Inflammatory macrophage treated with lipopolysaccharide for 1 hour (primary cell): ENCODE results near the gene ODF4.
"Not testable (repeated sequence)": the region's sequence is repeated elsewhere in the genome, so short reads cannot be mapped to it uniquely, and the experiment has no call there.

Experiments
- DNase-seq, 2 donors: peaks; one replicate each; pipeline ENCODE4 v3.0.0-alpha.2; 2020 to 2022

Gene ODF4

DNA sequence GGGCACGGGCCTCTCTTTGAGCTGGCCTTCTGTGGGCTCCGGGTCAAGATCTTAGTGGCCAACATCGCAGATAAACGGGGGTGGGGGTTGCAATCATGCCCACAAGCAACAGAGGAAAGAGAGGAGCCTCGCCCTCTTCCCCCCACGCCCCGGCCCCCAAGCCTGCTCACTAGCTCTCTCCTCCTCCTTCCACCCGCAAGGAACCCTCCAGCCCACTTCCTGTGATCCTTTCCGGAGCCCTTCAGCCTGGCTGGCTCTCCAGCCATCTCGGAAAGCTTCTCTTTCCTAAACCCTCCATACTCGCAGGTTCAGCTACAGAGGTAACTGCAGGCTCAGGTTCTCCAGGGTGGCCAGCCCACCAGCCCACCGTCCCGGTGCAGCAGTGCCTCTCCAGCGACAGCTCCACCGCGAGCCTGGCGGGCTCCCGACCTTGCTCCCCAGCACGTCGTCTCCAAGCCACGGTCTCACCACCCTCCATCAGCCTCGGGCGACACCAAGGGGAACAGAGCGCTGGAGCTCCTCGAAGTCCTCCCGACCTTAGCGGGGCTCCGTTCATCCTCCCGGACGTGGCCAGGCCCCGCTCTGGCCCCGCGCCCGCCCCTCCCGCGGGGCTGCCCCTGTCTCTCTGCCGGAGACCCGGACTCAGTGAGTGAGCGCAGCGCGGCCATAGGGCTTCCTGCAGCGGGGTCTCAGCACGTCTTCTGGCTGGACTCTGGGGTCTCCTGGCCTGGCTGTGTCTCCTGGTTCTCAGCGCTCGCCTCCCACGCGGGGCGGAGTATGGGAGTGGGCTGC lies 12.9 kb upstream of the ODF4 start:
- DNase-seq, result peak in 1 of 2 donors; percentile 14

DNA sequence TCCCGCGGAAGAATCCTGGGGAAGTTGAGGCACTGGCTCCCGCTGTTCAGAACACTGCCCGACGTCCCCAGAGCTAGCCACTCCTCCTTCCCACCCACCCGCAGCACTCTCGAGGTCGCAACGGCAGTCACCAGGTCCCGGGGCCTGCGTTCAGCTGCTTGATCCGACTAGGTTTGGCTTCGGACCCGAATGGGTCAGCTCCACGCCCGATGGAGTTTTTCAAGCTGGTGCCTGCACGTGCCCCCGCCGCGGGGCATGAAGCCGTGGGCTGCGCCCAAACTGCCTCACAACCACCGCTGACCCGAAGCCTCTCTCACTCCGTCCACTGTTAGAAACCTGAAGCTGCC lies 12.4 kb upstream of the ODF4 start:
- no peak for DNase-seq

DNA sequence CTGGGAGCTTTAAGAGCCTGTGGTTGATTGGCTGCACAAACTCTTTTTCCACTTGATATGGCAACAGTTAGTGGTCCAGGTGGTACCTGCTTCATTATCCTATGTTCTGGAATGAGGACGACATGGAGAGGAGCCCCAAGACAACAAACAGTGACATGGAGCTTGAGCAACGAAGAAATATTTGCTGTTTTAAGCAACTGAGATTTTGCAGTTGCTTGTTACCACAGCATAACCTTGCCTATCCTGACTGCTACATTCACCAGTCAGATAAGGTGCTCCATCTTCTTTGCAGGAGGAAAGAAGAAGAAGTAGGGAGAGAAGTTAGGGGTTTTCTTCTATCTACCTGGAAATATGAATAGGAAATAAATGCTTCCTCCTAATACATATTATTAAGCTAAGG lies 7.5 kb upstream of the ODF4 start:
- no peak for DNase-seq

DNA sequence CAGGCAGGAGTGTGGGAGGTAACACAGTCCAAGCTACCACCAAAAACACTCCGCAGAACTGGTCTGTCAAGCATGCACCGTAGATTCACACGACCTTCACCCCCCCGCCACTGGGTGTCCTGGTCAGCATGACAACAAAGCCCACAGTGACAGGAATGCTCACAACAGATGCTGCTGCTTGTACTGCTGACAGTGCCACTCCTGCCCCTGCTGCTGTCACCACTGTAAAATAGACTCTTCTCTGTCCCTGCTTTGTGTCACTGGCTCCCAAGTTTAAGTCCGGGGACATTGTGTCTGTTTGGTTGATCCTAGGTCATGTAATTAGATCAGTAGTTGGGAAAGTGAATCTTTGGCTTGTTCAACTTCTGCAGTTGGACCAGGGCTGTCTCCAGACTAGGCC lies 7.0 kb upstream of the ODF4 start:
- no peak for DNase-seq

DNA sequence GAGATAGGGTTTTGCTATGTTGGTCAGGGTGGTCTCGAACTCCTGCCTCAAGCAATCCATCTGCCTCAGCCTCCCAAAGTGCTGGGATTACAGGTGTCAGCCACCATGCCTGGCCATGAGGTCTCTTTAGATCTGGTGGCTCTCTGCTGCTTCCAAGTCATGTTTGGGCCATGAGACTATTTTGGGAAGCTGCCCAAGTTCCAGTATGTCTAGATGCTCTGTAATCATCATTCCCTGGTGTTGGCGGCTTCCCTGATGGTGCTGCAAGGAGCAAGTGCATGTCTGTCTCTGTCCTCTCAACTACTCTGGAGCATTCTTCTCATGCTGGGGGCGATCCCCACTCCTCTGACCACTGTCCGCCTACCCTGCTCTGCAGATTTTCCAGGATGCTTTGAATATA lies 6.4 kb upstream of the ODF4 start:
- DNase-seq, result no peak

DNA sequence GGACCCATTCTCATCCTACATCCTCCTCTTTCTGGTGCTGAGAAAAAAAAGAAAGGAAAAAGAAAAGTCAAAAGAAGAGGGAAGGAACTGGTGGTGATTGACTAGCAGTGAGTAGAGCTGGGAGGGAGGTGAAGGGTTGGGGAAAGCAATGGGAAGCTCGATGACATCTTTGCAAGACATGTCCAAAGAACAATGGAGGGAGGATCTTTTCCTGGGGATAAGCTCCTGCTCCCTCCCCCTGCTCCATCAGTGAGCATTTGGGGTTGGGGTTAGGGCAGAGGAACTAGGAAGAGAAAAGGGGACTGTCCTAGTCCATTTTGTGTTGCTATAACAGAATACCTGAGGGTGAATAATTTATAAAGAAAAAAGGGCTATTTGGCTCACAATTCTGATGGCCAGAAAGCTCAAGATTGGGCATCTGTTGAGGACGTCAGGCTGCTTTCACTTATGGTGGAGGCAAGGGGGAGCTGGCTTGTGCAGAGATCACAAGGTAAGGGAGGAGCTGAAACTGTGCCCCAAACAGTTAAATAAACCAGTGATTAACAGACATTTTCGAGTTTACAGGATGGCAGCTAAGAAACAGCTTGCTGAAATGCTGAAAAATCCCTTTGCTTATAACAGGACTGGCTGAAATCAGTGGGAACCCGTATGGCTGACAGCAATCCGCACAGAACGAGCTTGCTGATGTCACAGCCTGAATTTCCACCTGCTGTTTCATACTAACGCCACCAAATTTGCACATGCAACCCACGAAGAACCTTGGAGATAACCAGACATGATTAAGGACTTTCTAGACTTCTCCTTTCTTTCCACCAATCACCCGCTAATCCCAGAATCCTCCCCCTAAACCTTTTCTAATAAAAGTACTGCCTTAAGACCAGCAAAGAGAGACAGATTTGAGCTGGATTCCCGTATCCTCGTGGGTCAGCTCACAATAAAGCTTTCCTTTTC lies 1.6 kb upstream of the ODF4 start:
- DNase-seq, result peak; percentile 79 to 88

DNA sequence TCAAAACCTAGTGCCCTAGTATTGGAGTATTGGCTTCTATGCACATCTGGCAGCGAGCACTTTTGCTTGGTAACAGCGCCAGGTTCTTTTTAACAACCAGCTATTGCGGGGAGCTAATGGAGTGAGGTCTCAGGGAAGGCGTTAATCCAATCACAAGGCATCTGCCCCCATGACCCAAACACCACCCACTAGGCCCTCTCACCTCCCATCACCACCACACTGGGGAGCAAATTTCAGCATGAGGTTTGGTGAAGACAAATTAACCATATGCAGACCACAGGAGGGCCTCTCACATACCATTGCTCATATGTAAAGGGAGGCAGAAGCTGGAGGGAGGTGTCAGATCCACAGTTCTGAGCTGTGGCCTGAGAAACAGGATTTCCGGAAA lies 893 bp upstream of the ODF4 start:
- DNase-seq, result no peak

DNA sequence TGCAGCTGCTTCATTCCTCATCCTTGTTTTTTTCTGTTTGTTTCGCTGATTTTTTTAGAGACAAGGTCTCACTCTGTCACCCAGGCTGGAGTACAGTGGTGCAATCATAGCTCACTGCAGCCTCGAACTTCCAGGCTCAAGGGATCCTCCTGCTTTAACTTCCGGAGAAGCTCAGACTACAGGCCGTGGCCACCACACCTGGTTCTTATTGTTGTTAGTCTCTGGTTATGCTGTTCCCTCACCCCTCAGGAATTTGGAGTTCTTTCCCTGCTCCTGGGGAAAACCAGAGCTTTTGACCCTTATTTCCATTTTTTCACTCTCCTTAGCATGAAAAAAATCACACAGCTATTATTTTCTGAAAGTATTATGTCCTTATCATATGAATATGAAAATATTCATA lies 1.8 kb downstream of the ODF4 start:
- DNase-seq, result no peak

DNA sequence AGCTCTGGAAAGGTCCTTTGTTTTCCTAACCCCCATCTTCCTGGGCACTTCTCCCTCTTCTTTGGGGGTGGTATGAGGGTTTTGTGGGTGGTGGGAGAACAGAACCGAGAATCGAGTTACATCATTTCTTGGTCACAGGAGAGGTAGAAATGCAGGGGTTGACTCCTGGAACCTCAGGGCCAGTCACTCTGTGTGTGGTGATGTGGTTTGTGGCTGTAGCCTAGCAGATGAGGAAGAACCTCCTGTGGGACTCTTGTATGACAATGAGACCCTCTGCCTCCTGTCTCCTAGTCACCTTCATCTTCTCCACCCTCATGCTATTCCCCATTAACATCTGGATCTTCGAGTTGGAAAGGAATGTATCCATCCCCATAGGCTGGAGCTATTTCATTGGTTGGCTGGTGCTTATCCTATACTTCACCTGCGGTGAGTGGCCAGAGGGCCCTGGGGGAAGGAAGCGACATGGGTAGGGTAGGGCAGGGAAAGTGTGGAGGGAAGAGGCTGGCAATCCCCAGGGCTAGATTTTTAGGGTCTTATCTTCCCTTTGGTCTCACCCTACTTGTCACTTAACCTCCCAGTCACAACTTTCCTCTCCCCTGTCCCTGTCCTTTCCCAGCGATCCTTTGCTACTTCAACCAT lies 5.5 kb downstream of the ODF4 start:
- DNase-seq, result no peak

DNA sequence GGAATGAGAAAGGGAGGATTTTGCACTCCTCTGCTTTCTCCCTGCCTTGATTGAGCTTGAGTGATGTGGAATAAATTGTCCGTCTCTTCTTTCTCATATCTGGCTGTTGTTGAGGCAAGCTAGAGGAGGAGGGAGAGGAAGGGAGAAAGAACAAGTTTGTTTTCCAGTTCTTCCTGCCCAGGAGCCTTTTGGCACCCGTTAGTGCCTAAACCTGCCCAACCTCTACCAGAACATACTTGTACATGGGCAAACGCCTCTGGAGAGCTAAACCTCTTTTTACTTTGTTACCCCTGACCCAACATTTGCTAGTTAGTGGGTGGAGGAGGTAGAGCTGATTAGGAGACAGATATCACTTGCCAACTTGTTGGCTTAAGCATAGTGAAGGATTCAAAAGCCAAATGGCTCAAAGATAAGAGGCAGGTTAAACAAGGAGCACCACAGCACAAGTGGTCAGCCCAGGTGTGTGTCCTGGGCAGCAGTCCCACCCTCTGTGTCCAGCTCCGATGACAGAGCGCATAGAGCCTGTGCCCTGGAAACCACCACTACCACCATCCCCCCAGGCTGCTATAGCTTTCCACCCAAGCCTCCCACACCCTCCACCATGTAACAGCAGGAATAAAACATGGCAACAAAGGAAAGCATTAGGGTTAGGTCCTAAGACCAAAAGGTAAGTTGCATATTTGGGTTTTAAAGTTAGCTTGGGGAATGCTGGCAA lies 6.5 kb downstream of the ODF4 start:
- no peak for DNase-seq

DNA sequence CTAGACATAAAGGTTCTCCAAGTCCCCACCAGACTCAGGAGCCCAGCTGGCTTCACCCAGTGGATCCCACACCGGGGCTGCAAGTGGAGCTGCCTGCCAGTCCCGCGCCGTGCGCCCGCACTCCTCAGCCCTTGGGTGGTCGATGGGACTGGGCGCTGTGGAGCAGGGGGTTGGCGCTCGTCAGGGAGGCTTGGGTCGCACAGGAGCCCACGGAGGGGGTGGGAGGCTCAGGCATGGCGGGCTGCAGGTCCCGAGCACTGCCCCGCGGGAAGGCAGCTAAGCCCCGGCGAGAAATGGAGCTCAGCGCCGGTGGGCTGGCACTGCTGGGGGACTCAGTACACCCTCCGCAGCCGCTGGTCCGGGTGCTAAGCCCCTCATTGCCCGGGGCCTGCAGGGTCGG lies 7.4 kb downstream of the ODF4 start:
- not testable (repeated sequence) for DNase-seq

DNA sequence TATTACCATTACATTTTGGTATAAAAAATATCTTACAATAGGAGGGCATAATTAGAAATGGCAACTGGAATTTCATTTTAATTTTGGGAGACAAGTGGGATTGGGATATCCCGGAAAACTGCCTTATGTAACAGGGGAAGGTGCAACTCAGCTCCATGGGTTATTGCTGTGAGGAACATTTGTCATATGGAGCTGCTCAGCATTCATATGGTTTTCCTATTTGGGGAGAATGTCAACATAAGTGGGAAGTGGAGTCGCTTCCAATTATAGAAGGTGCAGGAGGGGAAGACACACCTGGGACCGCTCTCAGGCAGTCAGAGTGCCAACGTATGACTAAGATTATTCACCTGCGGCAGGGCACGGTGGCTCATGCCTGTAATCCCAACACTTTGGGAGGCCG lies 10.7 kb downstream of the ODF4 start:
- no peak for DNase-seq

DNA sequence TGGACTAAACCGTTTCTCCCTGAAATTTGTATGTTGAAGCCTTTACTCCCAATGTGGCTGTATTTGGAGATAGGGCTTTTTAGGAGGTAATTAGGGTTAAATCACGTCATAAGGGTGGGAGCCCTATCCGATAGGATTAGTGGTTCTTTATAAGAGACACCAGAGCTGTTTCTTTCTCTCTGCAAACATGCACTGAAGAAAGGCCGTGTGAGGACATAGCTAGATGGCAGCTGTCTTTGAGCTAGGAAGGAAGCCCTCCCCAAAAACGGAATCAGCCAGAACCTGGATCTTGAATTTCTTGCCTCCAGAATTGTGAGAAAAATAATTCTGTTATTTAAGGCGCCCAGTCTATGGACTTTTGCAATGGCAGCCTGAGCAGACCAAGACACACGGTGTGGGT lies 14.1 kb downstream of the ODF4 start:
- DNase-seq, result no peak

DNA sequence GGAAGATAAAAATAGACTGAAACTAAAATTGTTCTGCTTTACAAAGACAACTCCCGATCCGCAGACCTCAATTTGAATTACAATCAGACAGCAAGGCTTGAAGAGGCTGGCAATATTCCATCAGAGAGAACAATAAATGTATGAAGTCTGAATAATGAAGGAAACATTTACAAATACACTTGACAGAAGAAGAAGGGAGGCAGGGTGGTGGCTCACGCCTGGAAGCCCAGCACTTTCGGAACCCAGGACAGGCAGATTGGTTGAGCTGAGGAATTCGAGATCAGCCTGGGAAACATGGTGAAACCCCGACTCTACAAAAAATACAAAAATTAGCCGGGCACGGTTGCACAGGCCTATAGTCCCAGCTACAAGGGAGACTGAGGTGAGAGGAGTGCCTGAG lies 14.6 kb downstream of the ODF4 start:
- no peak for DNase-seq

DNA sequence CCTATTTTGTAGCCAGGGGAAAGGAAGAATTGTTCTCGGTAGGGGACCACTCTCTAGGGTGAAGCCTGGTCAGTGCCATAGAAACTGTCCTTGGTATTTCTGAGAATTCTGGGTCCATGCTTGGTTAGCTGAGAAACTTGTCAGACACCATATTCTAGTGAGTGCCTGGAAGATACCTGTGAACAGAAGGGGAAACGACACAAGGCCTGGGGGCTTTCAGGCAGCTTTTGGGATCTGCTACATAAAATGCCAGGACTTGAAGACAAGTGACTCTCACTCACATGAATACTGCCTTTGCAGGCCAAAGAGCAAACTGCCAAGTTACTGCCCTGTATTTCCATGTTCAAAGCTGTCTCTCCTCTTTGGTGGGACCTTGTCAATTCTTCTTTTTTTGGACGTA lies 18.3 kb downstream of the ODF4 start:
- DNase-seq, result no peak

DNA sequence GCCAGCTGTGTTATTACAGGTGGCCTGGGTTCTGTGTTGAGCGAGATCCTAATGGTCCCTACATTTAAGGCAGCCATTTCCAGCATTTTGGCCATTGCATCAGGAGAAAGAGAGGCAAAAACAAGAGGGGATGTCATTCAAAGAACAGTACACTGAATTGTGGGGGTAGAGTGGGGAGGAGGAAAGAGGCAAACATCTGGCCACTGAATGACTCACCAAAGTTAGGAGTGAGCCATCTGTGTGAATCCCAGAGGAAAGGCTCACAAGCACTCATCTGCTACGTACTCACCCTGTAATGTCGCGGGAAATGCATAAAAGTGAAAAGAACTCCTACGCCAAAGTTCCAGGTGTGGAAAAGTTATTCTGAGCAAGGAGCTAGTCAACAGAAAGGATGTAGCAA lies 20.1 kb downstream of the ODF4 start:
- no peak for DNase-seq

DNA sequence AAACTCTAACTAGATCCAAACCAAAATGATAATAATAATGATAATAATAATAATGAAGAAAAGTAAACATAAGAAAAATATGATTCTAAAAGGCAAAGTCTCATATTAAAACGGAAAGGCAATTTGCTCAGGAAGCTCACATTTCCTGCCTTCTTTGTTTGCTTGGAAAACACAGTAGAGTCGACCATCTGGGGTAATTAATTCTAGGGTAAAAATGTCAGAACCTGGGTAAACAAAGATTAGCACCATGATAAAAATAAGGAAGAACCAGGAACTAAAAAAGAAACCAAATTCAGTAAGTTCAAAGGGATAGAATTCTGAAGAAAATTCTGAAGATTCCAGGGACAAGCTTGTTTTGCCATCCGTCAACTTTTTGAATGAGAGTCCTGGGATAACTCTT lies 20.6 kb downstream of the ODF4 start:
- DNase-seq, result no peak

DNA sequence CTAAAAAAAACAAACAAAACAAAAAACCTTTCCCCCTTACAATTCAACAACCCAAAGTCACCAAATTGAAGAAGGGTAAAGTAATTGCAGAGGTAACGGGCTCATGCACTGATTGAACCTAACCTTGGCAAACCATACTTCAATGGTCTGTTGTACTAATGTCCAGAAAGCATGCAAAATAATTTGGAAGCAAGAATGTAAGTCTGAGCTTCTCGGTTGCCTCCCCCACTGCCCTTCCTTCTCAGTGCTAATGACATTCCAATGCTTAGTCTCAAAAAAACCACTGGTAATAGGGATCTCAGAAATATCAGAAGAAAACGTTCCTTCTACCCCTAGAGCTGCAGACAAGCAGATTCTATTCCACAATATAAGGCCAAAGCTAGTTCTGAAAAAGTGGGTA lies 21.1 kb downstream of the ODF4 start:
- DNase-seq, result no peak

DNA sequence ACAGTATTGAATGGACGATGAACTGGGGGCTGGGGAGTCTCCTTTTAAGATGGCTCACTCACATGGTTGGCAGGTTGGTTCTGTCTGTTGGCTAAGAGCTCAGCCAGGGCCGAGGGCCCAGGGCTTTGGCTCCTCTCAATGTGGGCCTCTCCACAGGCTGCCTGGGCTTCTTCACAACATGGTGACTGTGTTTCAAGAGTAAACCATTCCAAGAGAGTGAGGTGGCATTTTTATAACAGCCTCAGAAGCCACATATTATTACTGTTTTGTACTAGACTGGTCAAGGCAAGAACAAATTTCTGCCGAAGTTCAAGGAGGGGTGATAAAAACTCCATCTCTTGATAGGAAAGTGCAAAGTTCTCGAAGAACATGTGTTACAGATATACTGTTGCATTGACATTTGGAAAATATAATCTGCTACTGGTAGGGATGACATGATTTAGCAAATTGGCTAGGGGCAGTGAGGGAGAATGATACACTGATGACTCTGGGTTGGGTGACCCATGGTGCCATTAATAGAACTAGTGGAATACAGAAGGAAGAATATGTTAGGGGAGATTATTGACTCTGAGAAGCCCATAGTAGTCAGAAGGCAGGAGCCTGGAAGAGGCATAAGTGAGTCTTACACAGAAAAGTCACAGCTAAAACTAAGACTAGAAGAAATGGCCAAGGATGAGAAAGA lies 23.2 kb downstream of the ODF4 start:
- DNase-seq, result no peak

DNA sequence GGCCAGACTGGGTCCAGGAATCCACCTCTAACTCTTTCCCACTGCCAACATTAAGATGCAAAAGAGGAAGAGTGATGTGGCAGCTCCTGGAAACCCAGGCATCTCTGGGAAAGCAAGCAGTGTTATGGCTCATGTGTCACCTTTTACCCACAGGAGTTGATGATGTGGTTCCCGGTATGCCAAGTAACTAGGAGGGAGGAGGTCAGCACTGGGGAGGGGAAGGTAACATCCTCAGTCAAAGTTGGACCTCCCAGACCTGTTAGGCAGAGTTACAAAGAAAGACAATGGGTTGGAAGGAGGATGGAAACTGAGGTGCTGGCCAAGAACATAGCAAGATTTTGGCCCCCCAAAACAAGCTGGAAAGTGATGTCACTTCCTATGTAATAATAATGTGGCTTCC lies 25.5 kb downstream of the ODF4 start:
- no peak for DNase-seq

DNA sequence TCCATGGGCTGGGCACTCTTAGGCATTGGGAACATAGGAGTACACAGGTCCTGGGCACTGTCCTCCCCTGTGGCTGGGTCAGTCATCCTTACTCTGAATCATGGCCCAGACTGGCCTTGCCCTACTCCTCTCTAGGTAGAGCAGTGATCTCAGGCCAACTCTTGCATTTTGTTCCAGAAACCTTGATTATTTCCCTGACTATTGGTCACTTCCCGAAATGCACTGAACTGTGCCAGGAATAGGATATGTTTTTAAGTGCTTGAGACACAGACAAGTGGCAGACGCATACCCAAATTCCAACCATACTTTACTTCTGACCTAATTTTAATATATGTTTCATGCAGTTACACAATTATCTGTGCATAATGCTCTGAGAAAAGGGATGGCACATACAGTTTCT lies 26.6 kb downstream of the ODF4 start:
- DNase-seq, result no peak

DNA sequence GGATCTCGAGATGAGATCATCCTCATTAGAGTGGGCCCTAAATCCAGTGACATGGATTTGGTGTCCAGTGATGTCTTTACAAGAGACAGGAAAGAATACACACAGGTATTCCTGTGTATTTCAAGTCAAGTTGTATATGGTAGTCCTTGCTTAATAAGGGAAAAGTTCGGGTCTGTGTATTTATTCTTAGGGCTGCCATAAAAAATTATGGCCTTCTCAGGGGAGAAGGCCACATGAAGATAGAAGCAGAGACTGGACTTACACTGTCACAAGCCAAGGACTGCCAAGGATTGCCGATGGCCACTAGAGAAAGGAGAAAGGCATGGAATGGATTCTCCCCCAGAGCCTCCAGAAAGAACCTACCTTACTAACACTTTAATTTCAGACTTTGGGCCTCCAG lies 28.6 kb downstream of the ODF4 start:
- no peak for DNase-seq

DNA sequence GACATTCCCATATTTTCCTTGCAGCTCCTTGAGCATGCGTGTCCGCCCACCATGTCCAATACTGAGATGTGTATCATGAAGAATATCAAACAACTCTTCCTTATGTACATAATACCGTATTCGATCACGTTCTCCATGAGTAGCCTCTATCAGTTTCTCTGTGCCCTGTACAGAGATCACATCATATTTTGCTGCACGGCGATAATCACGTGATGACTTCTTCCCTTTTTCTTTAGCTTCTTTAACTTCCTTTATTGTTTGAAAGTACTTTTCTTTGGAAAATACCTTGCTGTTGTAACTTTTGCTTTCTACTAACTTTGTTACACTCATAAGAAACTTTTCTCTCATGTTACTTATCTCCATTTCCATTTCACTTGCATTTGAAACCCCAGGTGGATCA lies 30.3 kb downstream of the ODF4 start:
- DNase-seq, result peak; percentile 52 to 71
